ENCODE measurements around the gene EPGN.

EPGN gene

GRCh38 chr4:74311696-74312313, 3.5 kb downstream of the EPGN start:
- peak; percentile 68 for DNase-seq

GRCh38 chr4:74314329-74314728, 6.1 kb downstream of the EPGN start:
- DNase-seq, result no peak

GRCh38 chr4:74314944-74315343, 6.7 kb downstream of the EPGN start:
- DNase-seq, result no peak

GRCh38 chr4:74315376-74315775, 7.1 kb downstream of the EPGN start:
- DNase-seq, result no peak

- peak; percentile 52 for DNase-seq
Observed at GRCh38 chr4:74316397-74316796, 8.1 kb downstream of the EPGN start.

GRCh38 chr4:74317616-74318246, 9.5 kb downstream of the EPGN start:
- no peak for DNase-seq

GRCh38 chr4:74318276-74318675, 10.0 kb downstream of the EPGN start:
- DNase-seq, result no peak

- peak; percentile 49 for DNase-seq
Observed at GRCh38 chr4:74319470-74319869, 11.2 kb downstream of the EPGN start.

- DNase-seq, result peak; percentile 58
Observed at GRCh38 chr4:74320559-74321118, 12.4 kb downstream of the EPGN start.

GRCh38 chr4:74322301-74322700, 14.0 kb downstream of the EPGN start:
- DNase-seq, result no peak

- DNase-seq, result no peak
Observed at GRCh38 chr4:74323663-74324062, 15.4 kb downstream of the EPGN start.

- no peak for DNase-seq
Observed at GRCh38 chr4:74324262-74324661, 16.0 kb downstream of the EPGN start.

- no peak for DNase-seq
Observed at GRCh38 chr4:74325886-74326285, 17.6 kb downstream of the EPGN start.

- DNase-seq, result peak; percentile 27
Observed at GRCh38 chr4:74327762-74328161, 19.5 kb downstream of the EPGN start.

- DNase-seq, result no peak
Observed at GRCh38 chr4:74328501-74328900, 20.2 kb downstream of the EPGN start.

- no peak for DNase-seq
Observed at GRCh38 chr4:74329307-74329706, 21.0 kb downstream of the EPGN start.

- peak; percentile 6 for DNase-seq
Observed at GRCh38 chr4:74330295-74330750, 22.1 kb downstream of the EPGN start.

GRCh38 chr4:74331252-74331651, 23.0 kb downstream of the EPGN start:
- DNase-seq, result no peak

GRCh38 chr4:74331944-74332343, 23.7 kb downstream of the EPGN start:
- DNase-seq, result no peak

- no peak for DNase-seq
Observed at GRCh38 chr4:74334636-74335035, 26.4 kb downstream of the EPGN start.

- DNase-seq, result no peak
Observed at GRCh38 chr4:74335341-74336021, 27.2 kb downstream of the EPGN start.

- no peak for DNase-seq
Observed at GRCh38 chr4:74338792-74339333, 30.6 kb downstream of the EPGN start.

GRCh38 chr4:74339501-74339900, 31.2 kb downstream of the EPGN start:
- no peak for DNase-seq
